ENCODE data around the gene CFAP58. TPM values are rescaled to one million over a fixed set of nuclear protein-coding genes. Genes with fewer than 3 reads are reported as not detected.
A peak's percentile ranks its signal among the peaks of the same experiment; 100 is the strongest.

CFAP58 gene
- total RNA-seq, 2 experiments from 2014 or later = not detected

DNA sequence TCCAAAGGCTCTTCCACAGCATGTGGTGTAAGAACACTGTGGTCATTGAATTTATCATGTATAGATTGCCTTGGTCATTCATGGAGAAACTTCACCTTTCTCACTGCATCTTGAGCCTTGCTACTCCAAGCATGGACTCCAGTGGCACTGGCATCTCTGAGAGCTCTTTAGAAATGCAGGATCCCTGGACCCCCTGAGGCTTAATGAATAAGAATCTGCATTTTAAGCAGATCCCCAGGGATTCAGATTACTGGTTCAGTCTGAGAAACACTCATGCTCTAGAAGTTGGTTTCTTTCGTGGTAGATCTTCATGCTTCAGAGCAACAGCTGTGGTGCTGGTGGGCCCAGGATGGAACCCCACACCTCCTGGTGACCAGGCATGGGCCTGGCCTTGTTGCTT lies 63.2 kb downstream of the CFAP58 start:
- TF ChIP-seq, protein P1, sequence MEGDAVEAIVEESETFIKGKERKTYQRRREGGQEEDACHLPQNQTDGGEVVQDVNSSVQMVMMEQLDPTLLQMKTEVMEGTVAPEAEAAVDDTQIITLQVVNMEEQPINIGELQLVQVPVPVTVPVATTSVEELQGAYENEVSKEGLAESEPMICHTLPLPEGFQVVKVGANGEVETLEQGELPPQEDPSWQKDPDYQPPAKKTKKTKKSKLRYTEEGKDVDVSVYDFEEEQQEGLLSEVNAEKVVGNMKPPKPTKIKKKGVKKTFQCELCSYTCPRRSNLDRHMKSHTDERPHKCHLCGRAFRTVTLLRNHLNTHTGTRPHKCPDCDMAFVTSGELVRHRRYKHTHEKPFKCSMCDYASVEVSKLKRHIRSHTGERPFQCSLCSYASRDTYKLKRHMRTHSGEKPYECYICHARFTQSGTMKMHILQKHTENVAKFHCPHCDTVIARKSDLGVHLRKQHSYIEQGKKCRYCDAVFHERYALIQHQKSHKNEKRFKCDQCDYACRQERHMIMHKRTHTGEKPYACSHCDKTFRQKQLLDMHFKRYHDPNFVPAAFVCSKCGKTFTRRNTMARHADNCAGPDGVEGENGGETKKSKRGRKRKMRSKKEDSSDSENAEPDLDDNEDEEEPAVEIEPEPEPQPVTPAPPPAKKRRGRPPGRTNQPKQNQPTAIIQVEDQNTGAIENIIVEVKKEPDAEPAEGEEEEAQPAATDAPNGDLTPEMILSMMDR (IDR thresholded peaks at IDR 0.05) = no peak
- POLR2A ChIA-PET = no interaction called here
- no peaks in the 10 kb centered on the region for H3K4me1 ChIP-seq (ENCODE audit: insufficient read depth, low read length)
- DNase-seq = no peak
- Mint-ChIP-seq H3K4me3 (no peak overlapping the region), H3K9me3 (no peaks in the 10 kb centered on the region), H3K36me3 (ENCODE audit: low read depth) (no peaks in the 10 kb centered on the region), H3K27me3 (peaks cover 25% of the 10 kb centered on the region), H3K27ac (no peak overlapping the region), H3K4me1 (ENCODE audit: low read depth) (no peaks in the 10 kb centered on the region)
- no peaks in the 10 kb centered on the region for H3K36me3 ChIP-seq (ENCODE audit: insufficient read depth, low read length)
- ATAC-seq (ENCODE audit: poor library complexity) = no peak
- H3K27ac ChIP-seq (ENCODE audit: low read depth in 1 of 2, low read length in 2 of 2) = no peak overlapping the region
- H3K9me3 ChIP-seq (ENCODE audit: control insufficient read depth in 1 of 2, insufficient read depth in 1 of 2, low read length in 2 of 2) = no peaks in the 10 kb centered on the region
- no peaks in the 10 kb centered on the region for H3K27me3 ChIP-seq (ENCODE audit: control insufficient read depth in 1 of 2, insufficient read depth in 2 of 2, low read length in 2 of 2)
- H3K4me3 ChIP-seq (ENCODE audit: low read length) = no peak overlapping the region
- CTCF ChIA-PET = no interaction called here
- intact Hi-C loops (cut with DNase I, micrococcal nuclease) = no loop called here

DNA sequence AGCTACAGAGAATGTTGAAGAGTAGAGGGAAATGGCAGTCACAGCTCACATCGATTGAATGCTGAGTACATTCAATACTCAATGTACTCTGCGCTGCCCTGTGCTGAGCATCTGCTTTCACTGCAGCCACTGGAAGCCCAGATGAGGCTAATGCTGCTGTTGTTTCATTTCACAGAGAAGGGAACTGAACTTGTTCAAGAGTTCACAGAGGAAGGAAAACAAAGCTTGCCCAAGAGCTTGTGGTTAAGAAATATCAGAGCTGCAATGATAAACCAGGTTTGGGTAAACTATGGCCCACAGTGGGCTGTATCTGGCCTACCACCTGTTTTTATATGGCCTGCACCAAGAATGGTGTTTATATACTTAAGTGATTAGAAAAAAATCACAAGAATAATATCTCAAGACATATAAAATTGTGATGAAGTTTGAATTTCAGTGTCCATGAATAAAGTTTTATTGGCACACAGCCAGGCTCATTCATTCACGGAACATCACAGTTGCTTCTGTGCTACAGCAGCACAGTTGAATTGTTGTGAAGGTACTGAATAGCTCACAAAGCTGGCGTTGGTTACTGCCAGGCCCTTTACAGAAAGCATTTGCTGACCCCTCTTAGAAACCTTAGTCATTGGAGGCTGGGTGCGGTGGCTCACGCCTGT lies 64.1 kb downstream of the CFAP58 start:
- Histone ChIP-seq H3K9me3 (ENCODE audit: control insufficient read depth in 1 of 2, insufficient read depth in 1 of 2, low read length in 2 of 2) (no peaks in the 10 kb centered on the region), H3K27ac (ENCODE audit: low read depth in 1 of 2, low read length in 2 of 2) (no peak overlapping the region), H3K27me3 (ENCODE audit: control insufficient read depth in 1 of 2, insufficient read depth in 2 of 2, low read length in 2 of 2) (no peaks in the 10 kb centered on the region), H3K36me3 (ENCODE audit: insufficient read depth, low read length) (no peaks in the 10 kb centered on the region), H3K4me1 (ENCODE audit: insufficient read depth, low read length) (no peaks in the 10 kb centered on the region), H3K4me3 (ENCODE audit: low read length) (no peak overlapping the region)
- TF ChIP-seq, protein P1 (IDR thresholded peaks at IDR 0.05) = no peak
- POLR2A ChIA-PET = no interaction called here
- CTCF ChIA-PET = no interaction called here
- Mint-ChIP-seq H3K36me3 (ENCODE audit: low read depth) (no peaks in the 10 kb centered on the region), H3K27me3 (peaks cover 22% of the 10 kb centered on the region), H3K4me1 (ENCODE audit: low read depth) (no peaks in the 10 kb centered on the region), H3K9me3 (no peaks in the 10 kb centered on the region), H3K27ac (no peak overlapping the region), H3K4me3 (no peak overlapping the region)
- no peak for ATAC-seq (ENCODE audit: poor library complexity)
- intact Hi-C loops (cut with DNase I, micrococcal nuclease) = no loop called here
- peak in 1 of 14 experiments; percentile 10 for DNase-seq

DNA sequence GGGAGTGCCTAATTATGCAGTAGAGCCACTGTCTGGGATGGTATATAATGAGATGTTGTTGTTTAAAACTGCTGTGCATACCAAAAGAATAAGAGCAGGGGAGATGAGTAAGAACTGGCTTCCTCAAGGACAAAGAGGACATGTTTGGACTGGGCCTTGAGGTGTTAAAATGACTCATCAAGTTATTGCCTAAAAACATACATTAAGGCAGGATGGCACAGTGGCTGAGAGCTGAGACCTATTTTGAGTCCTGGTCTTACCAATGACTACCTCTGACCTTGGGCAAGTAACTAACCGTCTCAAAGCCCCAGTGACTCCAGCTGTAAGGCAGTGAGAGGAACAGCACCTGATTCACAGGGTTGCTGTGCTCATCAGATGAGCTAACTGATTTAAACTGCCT lies 71.1 kb downstream of the CFAP58 start:
- H3K9me3 ChIP-seq (ENCODE audit: control insufficient read depth in 1 of 2, insufficient read depth in 1 of 2, low read length in 2 of 2) = no peaks in the 10 kb centered on the region
- H3K36me3 ChIP-seq (ENCODE audit: insufficient read depth, low read length) = no peaks in the 10 kb centered on the region
- H3K27ac ChIP-seq (ENCODE audit: low read depth in 1 of 2, low read length in 2 of 2) = no peak overlapping the region
- POLR2A ChIA-PET = no interaction called here
- Mint-ChIP-seq H3K4me3 (no peak overlapping the region), H3K9me3 (no peaks in the 10 kb centered on the region), H3K27me3 (no peaks in the 10 kb centered on the region), H3K27ac (no peak overlapping the region), H3K36me3 (ENCODE audit: low read depth) (no peaks in the 10 kb centered on the region), H3K4me1 (ENCODE audit: low read depth) (no peaks in the 10 kb centered on the region)
- no peak for DNase-seq
- intact Hi-C loops (cut with DNase I, micrococcal nuclease) = no loop called here
- CTCF ChIA-PET = interaction anchor here (1.6 kb wide), 1 partner anchor 26 kb away, joined by 3 read pairs; no protein-coding TSS in a partner anchor
- H3K4me3 ChIP-seq (ENCODE audit: low read length) = no peak overlapping the region
- ATAC-seq (ENCODE audit: poor library complexity) = no peak
- no peaks in the 10 kb centered on the region for H3K4me1 ChIP-seq (ENCODE audit: insufficient read depth, low read length)
- H3K27me3 ChIP-seq (ENCODE audit: control insufficient read depth in 1 of 2, insufficient read depth in 2 of 2, low read length in 2 of 2) = peaks cover 0 to 2% of the 10 kb centered on the region in 2 experiments
- TF ChIP-seq, protein P1 (IDR thresholded peaks at IDR 0.05) = no peak
